Measurements from ENCODE around the gene PSIP1.

PSIP1 gene

GRCh38 chr9:15461601-15462000, 49.2 kb downstream of the PSIP1 start:
- no peaks in the 10 kb centered on the region for H4K20me1 ChIP-seq (ENCODE audit: insufficient read depth, low read length, poor library complexity, severe bottlenecking)
- no peaks in the 10 kb centered on the region for H3K9me2 ChIP-seq (replicated peaks; ENCODE audit: low read depth, low read length)
- H3F3A ChIP-seq (ENCODE audit: low read depth), result peaks cover 5% of the 10 kb centered on the region; the same call in 1 of the 2 replicates
- no peaks in the 10 kb centered on the region for H3K9me3 ChIP-seq (ENCODE audit: insufficient read depth, low read depth, low read length)
- no peaks in the 10 kb centered on the region for H3K4me1 ChIP-seq (ENCODE audit: insufficient read depth, low read length, poor library complexity, severe bottlenecking)
- H3K4me2 ChIP-seq (ENCODE audit: low read depth, low read length, poor library complexity, severe bottlenecking), result no peak overlapping the region
- no peak overlapping the region for H3K4me3 ChIP-seq (ENCODE audit: low read length, poor library complexity, severe bottlenecking)
- H3K36me3 ChIP-seq (ENCODE audit: insufficient read depth, low read length), result peaks cover 93% of the 10 kb centered on the region
- TF ChIP-seq CTCF (conservative IDR thresholded peaks at IDR 0.05; ENCODE audit: low read length) (no peak), EZH2phosphoT487 (IDR thresholded peaks at IDR 0.05; ENCODE audit: borderline replicate concordance) (no peak)
- no peaks in the 10 kb centered on the region for H3K79me2 ChIP-seq (ENCODE audit: insufficient read depth, low read length)
- no peak overlapping the region for H2AFZ ChIP-seq (ENCODE audit: low read length)
- no peak overlapping the region for H3K9ac ChIP-seq (ENCODE audit: low read depth, low read length, poor library complexity, severe bottlenecking)
- no peaks in the 10 kb centered on the region for H3K27me3 ChIP-seq (ENCODE audit: insufficient read depth, low read length, poor library complexity, severe bottlenecking)

GRCh38 chr9:15461056-15461455, 49.7 kb downstream of the PSIP1 start:
- H3K9ac ChIP-seq (ENCODE audit: low read depth, low read length, poor library complexity, severe bottlenecking), result no peak overlapping the region
- no peaks in the 10 kb centered on the region for H3K79me2 ChIP-seq (ENCODE audit: insufficient read depth, low read length)
- peaks cover 5% of the 10 kb centered on the region; the same call in 1 of the 2 replicates for H3F3A ChIP-seq (ENCODE audit: low read depth)
- H3K4me1 ChIP-seq (ENCODE audit: insufficient read depth, low read length, poor library complexity, severe bottlenecking), result no peaks in the 10 kb centered on the region
- no peak overlapping the region for H3K4me2 ChIP-seq (ENCODE audit: low read depth, low read length, poor library complexity, severe bottlenecking)
- H3K36me3 ChIP-seq (ENCODE audit: insufficient read depth, low read length), result peaks cover 93% of the 10 kb centered on the region
- H4K20me1 ChIP-seq (ENCODE audit: insufficient read depth, low read length, poor library complexity, severe bottlenecking), result no peaks in the 10 kb centered on the region
- no peak overlapping the region for H2AFZ ChIP-seq (ENCODE audit: low read length)
- no peaks in the 10 kb centered on the region for H3K27me3 ChIP-seq (ENCODE audit: insufficient read depth, low read length, poor library complexity, severe bottlenecking)
- no peak for TF ChIP-seq EZH2phosphoT487 (IDR thresholded peaks at IDR 0.05; ENCODE audit: borderline replicate concordance)
- TF ChIP-seq CTCF (conservative IDR thresholded peaks at IDR 0.05; ENCODE audit: low read length), result no peak
- H3K4me3 ChIP-seq (ENCODE audit: low read length, poor library complexity, severe bottlenecking), result no peak overlapping the region
- no peaks in the 10 kb centered on the region for H3K9me3 ChIP-seq (ENCODE audit: insufficient read depth, low read depth, low read length)
- no peaks in the 10 kb centered on the region for H3K9me2 ChIP-seq (replicated peaks; ENCODE audit: low read depth, low read length)

GRCh38 chr9:15453956-15454355, 56.8 kb downstream of the PSIP1 start:
- no peak overlapping the region for H3K4me3 ChIP-seq (ENCODE audit: low read length, poor library complexity, severe bottlenecking)
- H3K9me3 ChIP-seq (ENCODE audit: insufficient read depth, low read depth, low read length), result no peaks in the 10 kb centered on the region
- H3K9ac ChIP-seq (ENCODE audit: low read depth, low read length, poor library complexity, severe bottlenecking), result no peak overlapping the region
- no peaks in the 10 kb centered on the region for H3K27me3 ChIP-seq (ENCODE audit: insufficient read depth, low read length, poor library complexity, severe bottlenecking)
- H2AFZ ChIP-seq (ENCODE audit: low read length), result no peak overlapping the region
- peaks cover 6% of the 10 kb centered on the region; the same call in 1 of the 2 replicates for H3K79me2 ChIP-seq (ENCODE audit: insufficient read depth, low read length)
- no peaks in the 10 kb centered on the region for H3F3A ChIP-seq (ENCODE audit: low read depth)
- peaks cover 88% of the 10 kb centered on the region for H3K36me3 ChIP-seq (ENCODE audit: insufficient read depth, low read length)
- peaks cover 4% of the 10 kb centered on the region for H4K20me1 ChIP-seq (ENCODE audit: insufficient read depth, low read length, poor library complexity, severe bottlenecking)
- no peak overlapping the region for H3K4me2 ChIP-seq (ENCODE audit: low read depth, low read length, poor library complexity, severe bottlenecking)
- H3K4me1 ChIP-seq (ENCODE audit: insufficient read depth, low read length, poor library complexity, severe bottlenecking), result no peaks in the 10 kb centered on the region
- no peaks in the 10 kb centered on the region for H3K9me2 ChIP-seq (replicated peaks; ENCODE audit: low read depth, low read length)
- no peak for TF ChIP-seq CTCF (conservative IDR thresholded peaks at IDR 0.05; ENCODE audit: low read length)
- TF ChIP-seq EZH2phosphoT487 (IDR thresholded peaks at IDR 0.05; ENCODE audit: borderline replicate concordance), result no peak

Measured in Loucy (cell line).